CD8-positive, alpha-beta memory T cell (primary cell): ENCODE results near the gene RAB22A. TPM values are rescaled to one million over a fixed set of nuclear protein-coding genes. Genes with fewer than 3 reads are reported as not detected.

Source experiments
- CTCF ChIA-PET: fragments of 350-600 bp; sonication (Branson Sonifier 250); formaldehyde crosslinking; loops from one replicate; lab custom pipeline; 2021; ENCODE audit warnings: antibody characterized with exemption; lab: Charles Lee
- POLR2A ChIA-PET: fragments of 350-600 bp; sonication (Branson Sonifier 250); formaldehyde crosslinking; loops from one replicate; lab custom pipeline; 2021; ENCODE audit warnings: antibody characterized with exemption; lab: Charles Lee
- DNase-seq, 5 donors: peaks; one replicate each; pipeline versions ENCODE4 v3.0.0 to v3.0.0-alpha.2; 2020 to 2022; ENCODE audit warnings: mixed read lengths in 1 of 5
- H3K27ac ChIP-seq: one replicate; pipeline ENCODE4 v1.7.0; 2013; ENCODE audit warnings: low read depth, mild to moderate bottlenecking, low read length, moderate library complexity
- H3K27me3 ChIP-seq: 2 replicates; pipeline ENCODE4 v1.7.0; 2013; ENCODE audit warnings: low read length, mild to moderate bottlenecking; ENCODE audit not compliant: insufficient read depth, poor library complexity, severe bottlenecking
- H3K36me3 ChIP-seq: 2 replicates; pipeline ENCODE4 v1.7.0; 2013; ENCODE audit warnings: mild to moderate bottlenecking, low read length, moderate library complexity; ENCODE audit not compliant: insufficient read depth
- H3K4me1 ChIP-seq: 2 replicates; pipeline ENCODE4 v1.7.0; 2013; ENCODE audit warnings: mild to moderate bottlenecking, low read length, moderate library complexity; ENCODE audit not compliant: insufficient read depth
- H3K4me3 ChIP-seq: 2 replicates; pipeline ENCODE4 v1.7.0; 2013; ENCODE audit warnings: mild to moderate bottlenecking, low read length
- H3K9me3 ChIP-seq: 2 replicates; pipeline ENCODE4 v1.7.0; 2013; ENCODE audit warnings: mild to moderate bottlenecking, low read length
- H3K27ac Mint-ChIP-seq, 8 donors: one replicate each; pipeline ENCODE4 v1.8.0; 2020 to 2021; ENCODE audit warnings: mixed read lengths in 8 of 8, mild to moderate bottlenecking in 6 of 8, inconsistent platforms in 3 of 8, moderate library complexity in 3 of 8
- H3K27me3 Mint-ChIP-seq, 2 donors: one replicate each; pipeline ENCODE4 v1.8.0; 2020 to 2021; ENCODE audit warnings: mixed read lengths in 2 of 2, mild to moderate bottlenecking in 1 of 2, moderate library complexity in 1 of 2
- H3K36me3 Mint-ChIP-seq, 3 donors: one replicate each; pipeline ENCODE4 v1.8.0; 2020 to 2021; ENCODE audit warnings: mixed read lengths in 3 of 3, inconsistent platforms in 1 of 3, mild to moderate bottlenecking in 1 of 3
- H3K4me1 Mint-ChIP-seq, 3 donors: one replicate each; pipeline ENCODE4 v1.8.0; 2020 to 2021; ENCODE audit warnings: mixed read lengths in 3 of 3, inconsistent platforms in 1 of 3, mild to moderate bottlenecking in 1 of 3
- H3K4me3 Mint-ChIP-seq, 7 donors: one replicate each; pipeline ENCODE4 v1.8.0; 2020 to 2021; ENCODE audit warnings: mixed read lengths in 7 of 7, mild to moderate bottlenecking in 6 of 7, moderate library complexity in 4 of 7, inconsistent platforms in 2 of 7
- H3K9me3 Mint-ChIP-seq, 5 donors: one replicate each; pipeline ENCODE4 v1.8.0; 2020 to 2022; ENCODE audit warnings: mixed read lengths in 5 of 5, mild to moderate bottlenecking in 3 of 5, moderate library complexity in 2 of 5, inconsistent platforms in 1 of 5
- polyA plus RNA-seq: library from polyadenylated mRNA; unstranded; fragments of 300-500 nt; fragmentation: Illumina TruSeq; gene quantifications from one replicate; pipeline ENCODE4 v1.2.3, GENCODE V29; 2021
- total RNA-seq, 2 experiments: library from RNA; stranded (reverse); gene quantifications; one replicate each; pipeline ENCODE4 v1.2.3, GENCODE V29; 2021

RAB22A gene
- total and polyA plus RNA-seq, 3 experiments from 2014 or later, result 14.9 to 17.6 (median 17.3) TPM

GRCh38 chr20:58271606-58272351 lies 37.7 kb upstream of the RAB22A start:
- no peak for DNase-seq
- POLR2A ChIA-PET, result no interaction called here
- H3K27me3 ChIP-seq, result no peaks in the 10 kb centered on the region
- H3K27ac ChIP-seq, result no peak overlapping the region
- H3K4me1 Mint-ChIP-seq, result peaks cover 15 to 22% (median 15%) of the 10 kb centered on the region in 3 donors
- CTCF ChIA-PET, result no interaction called here
- no peaks in the 10 kb centered on the region for H3K9me3 ChIP-seq
- H3K27ac Mint-ChIP-seq, result peak overlapping the region in 1 of 8 donors; percentile 52
- H3K36me3 Mint-ChIP-seq, result peaks cover 16 to 39% (median 22%) of the 10 kb centered on the region in 3 donors
- H3K4me3 ChIP-seq, result no peak overlapping the region
- H3K27me3 Mint-ChIP-seq, result peaks cover 0 to 2% of the 10 kb centered on the region in 2 donors
- peaks cover 0 to 2% (median 0%) of the 10 kb centered on the region in 5 donors for H3K9me3 Mint-ChIP-seq
- no peak overlapping the region for H3K4me3 Mint-ChIP-seq
- peaks cover 13% of the 10 kb centered on the region for H3K4me1 ChIP-seq
- H3K36me3 ChIP-seq, result no peaks in the 10 kb centered on the region

GRCh38 chr20:58274384-58274783 lies 35.1 kb upstream of the RAB22A start:
- Mint-ChIP-seq H3K36me3 (peaks cover 7 to 26% (median 17%) of the 10 kb centered on the region in 3 donors), H3K4me3 (no peak overlapping the region), H3K27ac (no peak overlapping the region), H3K4me1 (peaks cover under 1 to 4% (median 1%) of the 10 kb centered on the region in 3 donors), H3K27me3 (peaks cover 0 to 2% of the 10 kb centered on the region in 2 donors), H3K9me3 (peaks cover 0 to 2% (median 0%) of the 10 kb centered on the region in 5 donors)
- no peaks in the 10 kb centered on the region for H3K36me3 ChIP-seq
- H3K9me3 ChIP-seq, result no peaks in the 10 kb centered on the region
- no peak for DNase-seq
- ChIA-PET CTCF (no interaction called here), POLR2A (no interaction called here)
- no peak overlapping the region for H3K27ac ChIP-seq
- H3K27me3 ChIP-seq, result no peaks in the 10 kb centered on the region
- H3K4me1 ChIP-seq, result peaks cover 1% of the 10 kb centered on the region
- no peak overlapping the region for H3K4me3 ChIP-seq

GRCh38 chr20:58277107-58277506 lies 32.4 kb upstream of the RAB22A start:
- H3K27me3 ChIP-seq, result no peaks in the 10 kb centered on the region
- no peaks in the 10 kb centered on the region for H3K9me3 ChIP-seq
- no peak overlapping the region for H3K4me3 ChIP-seq
- Mint-ChIP-seq H3K4me3 (no peak overlapping the region), H3K9me3 (peaks cover 0 to 2% (median 0%) of the 10 kb centered on the region in 5 donors), H3K4me1 (peaks cover 2 to 8% (median 7%) of the 10 kb centered on the region in 3 donors), H3K27me3 (peaks cover 0 to 2% of the 10 kb centered on the region in 2 donors), H3K36me3 (peaks cover under 1 to 11% (median 8%) of the 10 kb centered on the region in 3 donors), H3K27ac (no peak overlapping the region)
- ChIA-PET POLR2A (no interaction called here), CTCF (interaction anchor here (0.6 kb wide), 1 partner anchor 129 kb away, joined by 3 read pairs; no protein-coding TSS in a partner anchor)
- no peak for DNase-seq
- no peaks in the 10 kb centered on the region for H3K36me3 ChIP-seq
- no peaks in the 10 kb centered on the region for H3K4me1 ChIP-seq
- H3K27ac ChIP-seq, result no peak overlapping the region

GRCh38 chr20:58277578-58278472 lies 31.7 kb upstream of the RAB22A start:
- Histone ChIP-seq H3K9me3 (no peaks in the 10 kb centered on the region), H3K4me3 (no peak overlapping the region), H3K36me3 (no peaks in the 10 kb centered on the region), H3K27ac (no peak overlapping the region), H3K27me3 (no peaks in the 10 kb centered on the region), H3K4me1 (no peaks in the 10 kb centered on the region)
- CTCF ChIA-PET, result interaction anchor here (0.6 kb wide), 1 partner anchor 128 kb away, joined by 3 read pairs; no protein-coding TSS in a partner anchor
- DNase-seq, result no peak
- Mint-ChIP-seq H3K27me3 (peaks cover 0 to 2% of the 10 kb centered on the region in 2 donors), H3K4me1 (peaks cover 2 to 14% (median 10%) of the 10 kb centered on the region in 3 donors), H3K9me3 (peaks cover 0 to 2% (median 0%) of the 10 kb centered on the region in 5 donors), H3K4me3 (no peak overlapping the region), H3K27ac (no peak overlapping the region), H3K36me3 (peaks cover 0 to 11% (median 7%) of the 10 kb centered on the region in 3 donors)
- POLR2A ChIA-PET, result no interaction called here

- no peak overlapping the region for H3K27ac ChIP-seq
- peak overlapping the region in 3 of 8 donors; percentile 23 to 75 (median 27) for H3K27ac Mint-ChIP-seq
- H3K9me3 Mint-ChIP-seq, result no peaks in the 10 kb centered on the region
- no peak overlapping the region for H3K4me3 ChIP-seq
- H3K4me1 ChIP-seq, result no peaks in the 10 kb centered on the region
- peak in 1 of 5 donors; percentile 12 for DNase-seq
- H3K27me3 ChIP-seq, result no peaks in the 10 kb centered on the region
- ChIA-PET POLR2A (no interaction called here), CTCF (interaction anchor here (0.7 kb wide), 1 partner anchor 26 kb away, joined by 3 read pairs; no protein-coding TSS in a partner anchor)
- peaks cover 3% of the 10 kb centered on the region for H3K36me3 ChIP-seq
- H3K27me3 Mint-ChIP-seq, result no peaks in the 10 kb centered on the region
- peaks cover 15 to 34% (median 21%) of the 10 kb centered on the region in 3 donors for H3K4me1 Mint-ChIP-seq
- peaks cover 0 to 9% (median 5%) of the 10 kb centered on the region in 3 donors for H3K36me3 Mint-ChIP-seq
- no peaks in the 10 kb centered on the region for H3K9me3 ChIP-seq
- no peak overlapping the region for H3K4me3 Mint-ChIP-seq
Observed at GRCh38 chr20:58286729-58287128, 22.8 kb upstream of the RAB22A start.

GRCh38 chr20:58287638-58288037 lies 21.9 kb upstream of the RAB22A start:
- H3K27me3 ChIP-seq, result no peaks in the 10 kb centered on the region
- no peaks in the 10 kb centered on the region for H3K4me1 ChIP-seq
- Mint-ChIP-seq H3K9me3 (no peaks in the 10 kb centered on the region), H3K36me3 (peaks cover 0 to 9% (median 5%) of the 10 kb centered on the region in 3 donors), H3K27me3 (no peaks in the 10 kb centered on the region), H3K27ac (peak overlapping the region; percentile 2 to 79 (median 32)), H3K4me1 (peaks cover 15 to 27% (median 16%) of the 10 kb centered on the region in 3 donors), H3K4me3 (no peak overlapping the region)
- no peaks in the 10 kb centered on the region for H3K9me3 ChIP-seq
- DNase-seq, result no peak
- H3K27ac ChIP-seq, result no peak overlapping the region
- ChIA-PET CTCF (interaction anchor here (0.7 kb wide), 1 partner anchor 25 kb away, joined by 3 read pairs; no protein-coding TSS in a partner anchor), POLR2A (no interaction called here)
- no peak overlapping the region for H3K4me3 ChIP-seq
- peaks cover 3% of the 10 kb centered on the region for H3K36me3 ChIP-seq

- Histone ChIP-seq H3K9me3 (no peaks in the 10 kb centered on the region), H3K4me3 (no peak overlapping the region), H3K27me3 (no peaks in the 10 kb centered on the region), H3K27ac (no peak overlapping the region), H3K36me3 (peaks cover 3% of the 10 kb centered on the region), H3K4me1 (no peaks in the 10 kb centered on the region)
- CTCF ChIA-PET, result no interaction called here
- Mint-ChIP-seq H3K4me1 (peaks cover 10 to 22% (median 13%) of the 10 kb centered on the region in 3 donors), H3K27me3 (no peaks in the 10 kb centered on the region), H3K9me3 (no peaks in the 10 kb centered on the region), H3K36me3 (peaks cover 0 to 9% (median 2%) of the 10 kb centered on the region in 3 donors), H3K4me3 (no peak overlapping the region), H3K27ac (no peak overlapping the region)
- POLR2A ChIA-PET, result interaction anchor here (1.0 kb wide), 1 partner anchor 100 kb away, joined by 3 read pairs; the partner anchor contains the start of gene VAPB
- DNase-seq, result no peak
Observed at GRCh38 chr20:58289143-58289542, 20.4 kb upstream of the RAB22A start.
